Lower leg skin (tissue), 4 donors: ENCODE data around the gene UGT2B15. TPM values are rescaled to one million over a fixed set of nuclear protein-coding genes. Genes with fewer than 3 reads are reported as not detected.
"Not testable (repeated sequence)": the region's sequence is repeated elsewhere in the genome, so short reads cannot be mapped to it uniquely, and the experiment has no call there.

Experiments
- DNase-seq, 2 donors: peaks; one replicate each; pipeline ENCODE4 v3.0.0-alpha.2; 2019; ENCODE audit warnings: low spot score in 2 of 2
- H3K4me3 ChIP-seq: fragments of 200-600 bp; sonication (generic); 2 replicates; pipeline ENCODE4 v1.5.1; 2017; ENCODE audit warnings: mild to moderate bottlenecking, low read depth; ENCODE audit not compliant: poor library complexity, severe bottlenecking
- POLR2A ChIP-seq, 2 donors: fragments of 450-650 bp; IDR thresholded peaks; one replicate each; pipeline ENCODE4 v1.6.1; 2016 to 2017; ENCODE audit warnings: antibody characterized with exemption in 2 of 2, mild to moderate bottlenecking in 1 of 2, moderate library complexity in 1 of 2
- WGBS, 2 donors: methylation state at CpG; one replicate each; pipeline ENCODE4 v1.1.5; 2018; 5-methylcytosine and 5-hydroxymethylcytosine counted together
- intact Hi-C: fragments of 100-400 bp; cut with DNase I; formaldehyde crosslinking; loops from one replicate; pipeline ENCODE4 v1.15.0; 2023; ENCODE audit warnings: low total_unique reads
- total RNA-seq, 4 donors: library from RNA; depleted of rRNA; stranded (reverse); fragments of >200 nt; gene quantifications; one replicate each; pipeline ENCODE4 v1.1.0, GENCODE V29; 2016
- TF ChIP-seq, protein P1 (sequence below), 3 donors: fragments of 450-650 bp; IDR thresholded peaks; one replicate each; pipeline ENCODE4 v1.5.1; 2016; ENCODE audit warnings: antibody characterized with exemption in 3 of 3, mild to moderate bottlenecking in 3 of 3, moderate library complexity in 2 of 3

The UGT2B15 gene
- total RNA-seq, 4 donors from 2014 or later, result 0.29 TPM; not detected in 3

DNA sequence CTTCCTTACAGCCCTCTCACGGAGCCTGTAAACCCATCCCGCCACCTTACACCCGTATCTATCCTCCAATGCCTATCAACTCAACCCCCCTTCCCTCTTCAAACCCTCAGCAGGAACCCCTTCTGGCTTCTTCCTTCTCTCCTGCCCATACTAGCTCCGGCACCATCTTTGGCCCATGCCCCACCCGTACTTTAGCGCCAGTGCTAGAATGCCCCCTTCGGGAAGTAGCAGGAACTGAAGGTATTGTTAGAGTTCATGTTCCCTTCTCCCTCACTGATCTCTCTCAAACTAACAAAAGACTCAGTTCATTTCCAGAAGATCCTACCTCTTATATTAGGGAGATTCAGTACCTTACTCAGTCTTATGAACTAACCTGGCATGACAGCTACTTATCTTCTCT is 2.7 kb upstream of the UGT2B15 start:
- WGBS, 2 donors, result 92 to 95% methylated on average over 7 of the region's 7 CpGs
- no peak for DNase-seq
- intact Hi-C loops, result no loop called here
- H3K4me3 ChIP-seq, result no peak overlapping the region
- TF ChIP-seq, protein P1, sequence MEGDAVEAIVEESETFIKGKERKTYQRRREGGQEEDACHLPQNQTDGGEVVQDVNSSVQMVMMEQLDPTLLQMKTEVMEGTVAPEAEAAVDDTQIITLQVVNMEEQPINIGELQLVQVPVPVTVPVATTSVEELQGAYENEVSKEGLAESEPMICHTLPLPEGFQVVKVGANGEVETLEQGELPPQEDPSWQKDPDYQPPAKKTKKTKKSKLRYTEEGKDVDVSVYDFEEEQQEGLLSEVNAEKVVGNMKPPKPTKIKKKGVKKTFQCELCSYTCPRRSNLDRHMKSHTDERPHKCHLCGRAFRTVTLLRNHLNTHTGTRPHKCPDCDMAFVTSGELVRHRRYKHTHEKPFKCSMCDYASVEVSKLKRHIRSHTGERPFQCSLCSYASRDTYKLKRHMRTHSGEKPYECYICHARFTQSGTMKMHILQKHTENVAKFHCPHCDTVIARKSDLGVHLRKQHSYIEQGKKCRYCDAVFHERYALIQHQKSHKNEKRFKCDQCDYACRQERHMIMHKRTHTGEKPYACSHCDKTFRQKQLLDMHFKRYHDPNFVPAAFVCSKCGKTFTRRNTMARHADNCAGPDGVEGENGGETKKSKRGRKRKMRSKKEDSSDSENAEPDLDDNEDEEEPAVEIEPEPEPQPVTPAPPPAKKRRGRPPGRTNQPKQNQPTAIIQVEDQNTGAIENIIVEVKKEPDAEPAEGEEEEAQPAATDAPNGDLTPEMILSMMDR (IDR thresholded peaks at IDR 0.05), result no peak
- no peak for TF ChIP-seq POLR2A (IDR thresholded peaks at IDR 0.05)

DNA sequence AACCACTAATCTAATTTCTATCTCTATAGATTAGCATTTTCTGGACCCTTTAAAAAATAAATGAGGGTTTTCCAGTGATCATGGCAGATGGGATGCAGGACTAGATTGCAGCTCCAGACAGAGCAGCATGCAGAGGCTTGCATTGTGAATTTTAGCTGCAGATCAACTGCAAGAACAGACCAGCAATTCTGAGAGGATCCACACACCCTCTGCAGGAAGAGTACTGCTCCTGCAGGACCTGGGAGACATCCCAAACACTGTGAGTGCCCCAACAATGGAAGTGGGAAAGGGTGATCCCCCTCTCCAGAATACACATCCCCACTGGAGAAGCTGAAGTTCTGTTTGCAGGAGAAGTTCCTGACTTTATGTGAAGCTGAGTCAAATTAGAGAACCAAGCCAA is 765 bp upstream of the UGT2B15 start:
- H3K4me3 ChIP-seq, DNase-seq, intact Hi-C loops: not testable (repeated sequence)

DNA sequence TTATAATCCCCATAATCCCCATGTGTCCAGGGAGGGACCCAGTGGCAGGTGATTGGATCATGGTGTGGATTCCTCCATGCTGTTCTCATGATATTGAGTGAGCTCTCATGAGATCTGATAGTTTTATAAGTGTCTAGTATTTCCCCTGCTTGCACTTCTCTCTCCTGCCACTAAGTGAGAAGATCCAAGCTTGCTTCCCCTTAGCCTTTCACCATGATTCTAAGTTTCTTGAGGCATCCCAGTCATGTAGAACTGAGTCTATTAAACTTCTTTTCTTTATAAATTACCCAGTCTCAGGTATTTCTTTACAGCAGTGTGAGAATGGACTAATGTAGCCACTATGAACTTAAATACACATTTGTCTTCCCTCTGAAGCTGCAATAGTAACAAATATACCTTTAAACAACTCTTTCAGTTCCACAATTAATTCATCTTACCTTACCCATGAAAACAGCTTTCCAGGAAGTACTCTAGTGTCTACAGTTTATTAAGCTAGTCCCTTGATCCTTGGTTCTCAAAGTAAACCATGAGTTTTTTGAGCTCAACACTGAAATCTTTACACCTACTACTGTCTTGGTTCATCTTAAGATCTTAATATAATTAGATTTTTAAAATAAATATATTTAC is 1.8 kb downstream of the UGT2B15 start:
- DNase-seq, intact Hi-C loops, H3K4me3 ChIP-seq: not testable (repeated sequence)

DNA sequence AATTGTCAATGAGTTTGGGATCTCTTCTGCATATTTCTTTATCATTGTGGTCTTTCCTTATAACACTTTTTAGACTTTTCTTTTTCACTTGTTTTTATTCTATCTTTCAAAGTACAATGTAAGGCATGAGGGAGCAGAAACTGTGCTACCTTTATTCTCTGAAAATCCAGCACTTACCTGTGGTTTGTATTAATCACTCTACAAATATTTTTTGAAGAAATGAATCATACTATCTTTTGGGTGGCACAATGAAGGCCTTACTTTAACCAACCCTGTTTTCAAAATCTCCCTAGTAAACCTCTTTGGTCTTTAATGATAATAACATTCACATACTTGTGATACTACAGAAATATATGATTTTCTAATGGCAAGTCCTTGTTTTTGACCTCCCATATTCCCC is 2.9 kb downstream of the UGT2B15 start:
- intact Hi-C loops, H3K4me3 ChIP-seq, DNase-seq: not testable (repeated sequence)

DNA sequence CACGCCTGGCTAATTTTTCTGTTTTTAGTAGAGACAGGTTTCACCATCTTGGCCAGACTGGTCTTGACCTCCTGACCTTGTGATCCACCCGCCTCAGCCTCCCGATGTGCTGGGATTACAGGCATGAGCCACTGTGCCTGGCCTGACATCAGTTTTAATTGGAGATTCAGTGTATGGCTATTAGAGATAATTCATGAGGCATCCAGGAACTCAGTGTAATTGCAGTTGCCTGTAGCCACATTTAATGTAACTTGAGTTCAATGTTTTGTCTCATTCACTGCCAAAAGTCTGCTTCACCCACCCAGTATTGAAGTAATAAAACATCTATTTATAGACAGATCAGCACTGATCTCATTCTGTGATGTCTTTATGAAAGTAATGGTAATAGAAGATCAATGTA is 5.7 kb downstream of the UGT2B15 start:
- intact Hi-C loops, H3K4me3 ChIP-seq, DNase-seq: not testable (repeated sequence)
- 28 to 32% methylated on average over 3 of the region's 3 CpGs for WGBS, 2 donors

DNA sequence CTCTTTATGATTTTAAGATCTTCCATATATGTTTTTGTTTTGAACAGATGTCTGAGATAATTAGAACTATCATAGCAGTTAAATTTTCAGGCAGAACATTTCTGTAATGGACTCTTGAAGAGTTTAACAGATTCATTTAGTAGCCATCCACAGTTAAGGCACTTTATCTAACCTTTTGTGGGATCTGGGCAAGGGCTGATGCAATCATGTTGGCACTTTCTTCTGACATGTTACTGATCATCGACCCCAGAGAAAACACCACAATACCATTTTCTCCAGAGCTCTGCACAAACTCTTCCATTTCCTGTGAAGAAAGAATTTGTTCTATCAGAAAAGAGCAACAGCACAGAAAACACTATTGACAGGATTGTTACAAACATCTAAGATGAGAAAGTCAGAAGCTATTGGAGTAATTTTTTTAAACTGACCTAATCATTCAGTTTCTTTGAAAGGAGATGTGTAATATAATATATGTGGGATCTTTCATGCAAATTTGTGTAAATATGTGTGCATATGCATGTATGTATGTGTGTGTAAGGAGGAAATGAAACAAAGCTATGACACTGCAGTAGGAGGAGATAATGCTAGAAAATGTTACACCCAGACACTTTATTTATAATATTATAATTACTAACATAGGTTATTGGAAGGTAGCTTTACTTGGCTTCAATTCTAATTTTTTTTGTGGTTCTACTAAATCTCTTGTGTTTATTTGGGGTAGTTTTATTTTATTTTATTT is 7.4 kb downstream of the UGT2B15 start:
- no CpG with 5 or more reads among the region's 1 CpG for WGBS, 2 donors
- H3K4me3 ChIP-seq, DNase-seq, intact Hi-C loops: not testable (repeated sequence)

DNA sequence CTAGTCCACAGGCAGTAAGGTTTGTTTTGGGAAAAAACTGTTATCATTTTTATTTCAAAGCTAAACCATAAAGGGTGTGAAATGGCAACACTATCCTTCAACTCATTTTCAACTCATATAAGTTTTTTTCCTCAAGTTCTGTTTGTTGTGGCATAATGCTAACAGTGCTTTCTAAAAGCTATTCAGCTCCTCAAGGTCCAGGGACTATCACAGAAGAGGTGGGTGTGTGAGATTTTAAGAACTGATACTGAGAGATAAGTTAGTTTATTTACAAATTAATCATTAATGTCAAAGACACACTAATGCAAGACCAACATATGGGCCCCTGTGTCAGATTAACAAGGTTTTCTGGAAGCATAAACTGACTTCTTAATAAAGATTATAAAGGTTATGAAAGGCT is 11.8 kb downstream of the UGT2B15 start:
- no peak for DNase-seq
- no peak overlapping the region for H3K4me3 ChIP-seq
- intact Hi-C loops, result no loop called here
- no peak for TF ChIP-seq POLR2A (IDR thresholded peaks at IDR 0.05)
- TF ChIP-seq, protein P1 (IDR thresholded peaks at IDR 0.05), result no peak

DNA sequence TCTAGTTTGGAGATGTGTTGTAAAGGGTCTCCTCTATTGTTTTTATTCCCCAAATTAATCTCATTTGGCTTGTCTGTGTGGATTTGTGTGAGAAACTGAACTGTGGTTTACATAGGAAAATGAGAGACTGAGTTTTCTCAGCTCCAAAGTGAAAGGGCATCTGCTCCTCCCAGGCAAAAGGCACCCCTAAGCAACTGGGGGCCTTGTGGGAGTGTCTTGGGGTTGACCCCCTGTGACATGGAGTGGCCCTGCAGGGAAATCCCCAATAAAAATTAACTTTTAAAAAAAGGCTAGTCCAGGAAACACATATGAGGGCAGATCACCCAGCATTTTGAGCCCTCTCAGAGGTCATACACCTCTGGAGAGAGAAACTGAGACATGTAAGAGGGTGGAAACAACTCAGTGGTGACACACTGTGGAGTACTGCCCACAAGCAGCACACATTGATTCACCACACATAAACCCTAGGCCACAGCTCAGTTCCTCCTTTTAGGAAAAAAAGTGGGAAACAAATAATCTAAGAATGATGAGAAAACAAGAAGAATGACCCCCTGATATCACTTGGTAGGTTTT is 13.3 kb downstream of the UGT2B15 start:
- H3K4me3 ChIP-seq, DNase-seq, intact Hi-C loops: not testable (repeated sequence)

DNA sequence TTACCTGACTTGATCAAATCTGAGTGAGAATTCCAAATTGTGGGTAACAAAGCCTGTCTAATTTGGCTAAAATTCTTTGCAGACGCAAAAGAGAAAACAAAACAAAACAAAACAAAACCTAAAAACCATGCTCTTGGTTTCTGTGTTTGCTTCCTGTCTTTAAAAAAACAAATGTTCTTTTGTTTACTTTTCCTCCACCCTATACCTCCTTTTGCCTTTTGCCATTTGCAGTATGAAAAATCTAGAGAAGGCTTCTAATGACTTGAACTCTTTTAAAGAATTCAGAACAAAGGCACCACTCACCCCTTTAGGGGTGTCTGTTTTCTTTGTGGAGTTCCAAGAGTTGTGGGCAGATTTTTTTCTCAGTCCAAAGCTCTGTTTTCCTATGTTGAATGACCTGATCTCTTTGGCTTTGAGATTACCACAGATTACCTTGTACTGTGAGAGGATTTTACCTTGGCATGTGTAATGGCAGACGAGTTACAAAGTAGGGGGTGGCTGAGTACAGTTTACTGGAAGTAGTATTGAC is 13.9 kb downstream of the UGT2B15 start:
- H3K4me3 ChIP-seq, DNase-seq, intact Hi-C loops: not testable (repeated sequence)
- WGBS, 2 donors, result 66 to 69% methylated on average over 2 of the region's 2 CpGs
